Chondrocyte (in vitro differentiated cells): Measurements from ENCODE around the gene EMC7. TPM values are rescaled to one million over a fixed set of nuclear protein-coding genes. Genes with fewer than 3 reads are reported as not detected.

Experiments used
- DNase-seq: peaks from one replicate; pipeline ENCODE4 v3.0.0; 2021; ENCODE audit warnings: mixed read lengths, low spot score
- H3K27ac Mint-ChIP-seq: one replicate; pipeline ENCODE4 v1.8.0; 2021; ENCODE audit warnings: mild to moderate bottlenecking, moderate library complexity, mixed read lengths; ENCODE audit not compliant: unreplicated experiment
- H3K27me3 Mint-ChIP-seq: 2 replicates; pipeline ENCODE4 v1.8.0; 2021; ENCODE audit warnings: low read depth, mixed read lengths
- H3K36me3 Mint-ChIP-seq: 2 replicates; pipeline ENCODE4 v1.8.0; 2021; ENCODE audit warnings: low read depth, mixed read lengths
- H3K4me1 Mint-ChIP-seq: 2 replicates; pipeline ENCODE4 v1.8.0; 2021; ENCODE audit warnings: low read depth, mild to moderate bottlenecking, mixed read lengths
- H3K4me3 Mint-ChIP-seq: one replicate; pipeline ENCODE4 v1.8.0; 2021; ENCODE audit warnings: mild to moderate bottlenecking, moderate library complexity, mixed read lengths; ENCODE audit not compliant: unreplicated experiment
- H3K9me3 Mint-ChIP-seq: 2 replicates; pipeline ENCODE4 v1.8.0; 2021; ENCODE audit warnings: low read depth, mixed read lengths
- total RNA-seq: library from RNA; stranded (reverse); gene quantifications from 3 replicates; pipeline ENCODE4 v1.2.1, GENCODE V29; 2021
- TF ChIP-seq, protein P1 (sequence below): fragments of 200-600 bp; sonication (generic); IDR thresholded peaks from 2 replicates; pipeline ENCODE4 v1.5.0; 2021; ENCODE audit warnings: antibody characterized with exemption, mild to moderate bottlenecking, moderate library complexity

EMC7 gene
- total RNA-seq, 1 donor from 2014 or later: 98.7 TPM

DNA sequence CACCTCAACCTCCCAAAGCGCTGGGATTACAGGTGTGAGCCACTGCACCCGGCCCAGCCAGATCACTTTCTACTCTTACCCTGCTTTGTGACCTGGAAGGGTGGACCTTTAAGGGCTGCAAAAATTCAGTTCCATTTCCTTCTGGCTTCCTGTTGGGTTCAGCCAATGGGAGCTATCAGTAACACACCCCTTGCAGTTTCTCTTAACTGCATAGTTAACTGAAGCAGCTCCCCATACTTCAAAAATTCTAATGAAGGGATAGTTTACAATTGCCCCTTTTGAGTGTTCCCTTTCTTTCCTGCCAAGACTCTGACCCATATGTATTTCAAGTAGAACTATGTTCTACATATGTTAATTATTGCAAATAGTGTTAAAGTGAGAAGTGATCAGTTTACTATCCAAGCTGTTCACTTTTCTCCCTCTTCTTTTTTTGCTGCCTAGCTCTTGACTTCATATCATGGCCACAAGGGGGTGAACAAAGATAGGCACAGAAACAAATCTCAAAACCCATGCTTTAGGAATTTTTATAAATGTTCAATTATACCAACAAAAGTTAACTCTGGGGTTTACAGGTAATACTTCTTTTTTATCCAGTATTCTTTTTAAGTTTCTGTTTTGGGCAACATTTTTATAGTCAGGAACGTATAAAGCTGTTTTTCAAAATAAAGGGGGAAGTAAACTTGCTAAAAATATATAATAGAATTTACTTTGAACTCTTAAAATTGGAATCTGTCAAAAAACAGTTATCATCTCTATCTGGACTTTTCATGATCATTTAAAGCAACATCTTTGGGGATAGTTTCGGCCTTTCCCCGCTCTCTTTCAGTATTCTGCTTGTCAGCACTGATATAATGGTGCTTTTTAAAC, 8.4 kb upstream of the EMC7 start:
- TF ChIP-seq, protein P1, sequence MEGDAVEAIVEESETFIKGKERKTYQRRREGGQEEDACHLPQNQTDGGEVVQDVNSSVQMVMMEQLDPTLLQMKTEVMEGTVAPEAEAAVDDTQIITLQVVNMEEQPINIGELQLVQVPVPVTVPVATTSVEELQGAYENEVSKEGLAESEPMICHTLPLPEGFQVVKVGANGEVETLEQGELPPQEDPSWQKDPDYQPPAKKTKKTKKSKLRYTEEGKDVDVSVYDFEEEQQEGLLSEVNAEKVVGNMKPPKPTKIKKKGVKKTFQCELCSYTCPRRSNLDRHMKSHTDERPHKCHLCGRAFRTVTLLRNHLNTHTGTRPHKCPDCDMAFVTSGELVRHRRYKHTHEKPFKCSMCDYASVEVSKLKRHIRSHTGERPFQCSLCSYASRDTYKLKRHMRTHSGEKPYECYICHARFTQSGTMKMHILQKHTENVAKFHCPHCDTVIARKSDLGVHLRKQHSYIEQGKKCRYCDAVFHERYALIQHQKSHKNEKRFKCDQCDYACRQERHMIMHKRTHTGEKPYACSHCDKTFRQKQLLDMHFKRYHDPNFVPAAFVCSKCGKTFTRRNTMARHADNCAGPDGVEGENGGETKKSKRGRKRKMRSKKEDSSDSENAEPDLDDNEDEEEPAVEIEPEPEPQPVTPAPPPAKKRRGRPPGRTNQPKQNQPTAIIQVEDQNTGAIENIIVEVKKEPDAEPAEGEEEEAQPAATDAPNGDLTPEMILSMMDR: peak; percentile 88
- no peak overlapping the region for H3K4me3 Mint-ChIP-seq
- H3K27me3 Mint-ChIP-seq: peaks cover 5% of the 10 kb centered on the region
- H3K4me1 Mint-ChIP-seq: no peaks in the 10 kb centered on the region
- DNase-seq: no peak
- H3K27ac Mint-ChIP-seq: no peak overlapping the region
- no peaks in the 10 kb centered on the region for H3K9me3 Mint-ChIP-seq
- H3K36me3 Mint-ChIP-seq: no peaks in the 10 kb centered on the region

DNA sequence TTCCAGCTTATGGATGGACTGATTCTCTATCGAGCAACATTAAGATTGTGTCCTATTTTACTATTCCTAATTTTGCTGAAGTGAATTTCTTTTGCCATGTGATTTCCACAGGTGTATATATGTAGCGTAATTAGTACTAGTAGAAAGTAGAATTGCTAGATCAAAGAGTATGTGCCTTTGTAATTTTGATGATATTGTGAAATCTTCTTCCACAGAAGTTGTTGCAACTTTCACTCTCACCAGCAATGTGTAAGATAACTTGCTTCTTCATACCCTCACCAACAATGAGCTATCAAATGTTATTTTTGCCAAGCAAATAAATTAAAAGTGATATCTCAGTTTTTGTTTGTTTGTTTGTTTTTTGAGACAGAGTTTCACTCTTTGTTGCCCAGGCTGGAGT, 5.7 kb upstream of the EMC7 start:
- Mint-ChIP-seq H3K27me3 (no peaks in the 10 kb centered on the region), H3K4me3 (no peak overlapping the region), H3K27ac (no peak overlapping the region), H3K9me3 (peaks cover 2% of the 10 kb centered on the region), H3K4me1 (peaks cover 5% of the 10 kb centered on the region), H3K36me3 (no peaks in the 10 kb centered on the region)
- TF ChIP-seq, protein P1: no peak
- no peak for DNase-seq

DNA sequence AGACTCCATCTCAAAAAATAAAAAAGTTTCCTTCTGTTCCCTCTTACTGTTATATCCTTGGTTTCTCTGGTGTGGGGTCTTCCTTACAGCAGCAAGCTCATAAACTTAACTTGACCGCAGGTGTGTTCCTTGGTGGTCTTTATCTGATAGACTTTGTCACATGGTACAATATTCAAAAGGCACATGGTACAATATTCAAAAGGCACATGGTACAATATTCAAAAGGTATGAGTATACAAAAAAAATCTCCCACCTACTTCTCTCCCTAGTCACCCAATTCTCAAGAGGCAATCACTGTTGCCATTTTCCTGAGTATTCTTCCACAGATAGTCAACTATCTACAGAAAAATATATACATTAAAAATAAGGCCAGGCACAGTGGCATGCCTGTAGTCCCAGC, 4.8 kb upstream of the EMC7 start:
- TF ChIP-seq, protein P1: no peak
- peaks cover 2% of the 10 kb centered on the region for H3K9me3 Mint-ChIP-seq
- no peak for DNase-seq
- no peaks in the 10 kb centered on the region for H3K36me3 Mint-ChIP-seq
- peaks cover 10% of the 10 kb centered on the region for H3K4me1 Mint-ChIP-seq
- H3K27ac Mint-ChIP-seq: no peak overlapping the region
- no peak overlapping the region for H3K4me3 Mint-ChIP-seq
- H3K27me3 Mint-ChIP-seq: no peaks in the 10 kb centered on the region

DNA sequence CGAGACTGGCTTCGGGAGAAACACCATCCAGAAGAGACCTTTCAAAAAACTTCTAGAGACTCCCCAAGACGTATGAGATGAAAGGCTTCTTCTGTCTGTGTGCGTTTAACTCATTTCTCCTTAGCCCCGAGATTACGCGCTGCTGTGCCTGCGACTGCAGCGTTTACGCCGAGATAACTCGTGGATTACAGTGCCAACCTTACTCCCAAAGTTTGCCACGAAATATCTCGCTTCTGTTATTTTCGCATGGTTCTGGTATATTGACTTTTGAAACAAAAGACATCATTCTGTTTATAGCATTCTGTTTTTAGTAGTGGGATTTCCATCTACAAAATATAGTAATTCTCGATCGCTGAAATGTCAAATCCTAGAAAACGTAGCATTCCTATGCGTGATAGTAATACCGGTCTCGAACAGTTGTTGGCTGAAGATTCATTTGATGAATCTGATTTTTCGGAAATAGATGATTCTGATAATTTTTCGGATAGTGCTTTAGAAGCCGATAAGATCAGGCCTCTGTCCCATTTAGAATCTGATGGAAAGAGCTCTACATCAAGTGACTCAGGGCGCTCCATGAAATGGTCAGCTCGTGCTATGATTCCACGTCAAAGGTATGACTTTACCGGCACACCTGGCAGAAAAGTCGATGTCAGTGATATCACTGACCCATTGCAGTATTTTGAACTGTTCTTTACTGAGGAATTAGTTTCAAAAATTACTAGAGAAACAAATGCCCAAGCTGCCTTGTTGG, 688 bp upstream of the EMC7 start:
- DNase-seq: no peak
- H3K4me1 Mint-ChIP-seq: peaks cover 29% of the 10 kb centered on the region
- TF ChIP-seq, protein P1: no peak
- peaks cover 2% of the 10 kb centered on the region for H3K9me3 Mint-ChIP-seq
- peak overlapping the region; percentile 98 for H3K27ac Mint-ChIP-seq
- peak overlapping the region; percentile 100 for H3K4me3 Mint-ChIP-seq
- H3K36me3 Mint-ChIP-seq: no peaks in the 10 kb centered on the region
- H3K27me3 Mint-ChIP-seq: no peaks in the 10 kb centered on the region

DNA sequence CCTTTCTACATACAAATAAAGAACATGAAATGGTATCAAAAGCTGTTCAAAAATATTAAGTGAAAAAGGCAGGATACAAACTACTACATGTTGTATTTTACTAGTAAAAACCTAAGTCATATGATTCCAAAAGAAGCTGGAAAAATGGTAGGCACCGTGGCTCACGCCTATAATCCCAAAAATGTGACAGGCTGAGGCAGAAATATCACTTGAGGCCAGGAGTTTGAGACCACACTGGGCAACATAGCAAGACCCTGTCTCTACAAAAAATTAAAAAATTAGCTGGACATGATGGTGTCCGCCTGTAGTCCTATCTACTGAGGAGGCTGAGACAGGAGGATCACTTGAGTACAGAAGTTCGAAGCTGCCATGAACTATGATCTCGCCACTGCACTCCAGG, 1.7 kb downstream of the EMC7 start:
- Mint-ChIP-seq H3K27me3 (no peaks in the 10 kb centered on the region), H3K4me3 (peak overlapping the region; percentile 6), H3K4me1 (peaks cover 29% of the 10 kb centered on the region), H3K27ac (no peak overlapping the region), H3K36me3 (peaks cover 3% of the 10 kb centered on the region), H3K9me3 (peaks cover 2% of the 10 kb centered on the region)
- TF ChIP-seq, protein P1: no peak
- DNase-seq: no peak
